ENCODE data around the gene UGT2B7. TPM values are rescaled to one million over a fixed set of nuclear protein-coding genes. Genes with fewer than 3 reads are reported as not detected.

UGT2B7 gene
- total and polyA plus RNA-seq, 2 of the 13 experiments (the other 11 are each of a cell fraction or from before 2014, with no cell fraction given) = 26.8 to 41.8 TPM

- no peak for TF ChIP-seq SP5 (CRISPR knock-in tag; IDR thresholded peaks at IDR 0.05; ENCODE audit: borderline replicate concordance, low read depth)
- TF ChIP-seq FOXM1 (CRISPR knock-in tag; IDR thresholded peaks at IDR 0.05) = no peak
- no peak for TF ChIP-seq RAD21 (CRISPR knock-in tag; IDR thresholded peaks at IDR 0.05)
- no peak for TF ChIP-seq MAX (IDR thresholded peaks at IDR 0.05)
- TF ChIP-seq PATZ1 (CRISPR knock-in tag; IDR thresholded peaks at IDR 0.05) = peak; percentile 71
- peak in 1 of 2 experiments; percentile 71; a peak in 1 of 4 replicates for TF ChIP-seq EP300 (IDR thresholded peaks at IDR 0.05; ENCODE audit: low read depth in 2 of 2, low read length in 2 of 2)
- TF ChIP-seq EP300 (CRISPR knock-in tag; IDR thresholded peaks at IDR 0.05; ENCODE audit: borderline replicate concordance) = peak; percentile 44; the same call in 1 of the 2 replicates
- peak; percentile 33 for TF ChIP-seq TEAD3 (CRISPR knock-in tag; optimal IDR thresholded peaks at IDR 0.05; ENCODE audit: borderline replicate concordance)
- no peak for TF ChIP-seq ZNF33B (CRISPR knock-in tag; IDR thresholded peaks at IDR 0.05)
- TF ChIP-seq ZNF652 (CRISPR knock-in tag; IDR thresholded peaks at IDR 0.05; ENCODE audit: borderline replicate concordance, low read depth) = 0 out of 2 replicates have a peak, but pooled peaks have one; percentile 34
- no peak for TF ChIP-seq HBP1 (CRISPR knock-in tag; IDR thresholded peaks at IDR 0.05; ENCODE audit: low read depth)
Measured at GRCh38 chr4:69057620-69058409, 38.5 kb upstream of the UGT2B7 start (continued).
